HepG2 (cell line): ENCODE results near the gene PIP5K1A. TPM values are rescaled to one million over a fixed set of nuclear protein-coding genes. Genes with fewer than 3 reads are reported as not detected.

Experiments
- AGO1 ChIP-seq: fragments of 200-400 bp; formaldehyde crosslinking; IDR thresholded peaks from 2 replicates; pipeline ENCODE4 v1.6.1; 2017; ENCODE audit warnings: mild to moderate bottlenecking, low read depth, low read length, moderate library complexity; ENCODE audit not compliant: poor library complexity, severe bottlenecking
- ARNTL ChIP-seq: sonication (generic); formaldehyde crosslinking; IDR thresholded peaks from 2 replicates; pipeline ENCODE4 v1.4.0; 2020; ENCODE audit warnings: mild to moderate bottlenecking, missing genetic modification reagents
- CERS6 ChIP-seq: sonication (generic); formaldehyde crosslinking; IDR thresholded peaks from 2 replicates; pipeline ENCODE4 v1.5.0; 2020; ENCODE audit warnings: missing genetic modification reagents
- CREB3 ChIP-seq: sonication (generic); formaldehyde crosslinking; IDR thresholded peaks from 2 replicates; pipeline ENCODE4 v1.5.0; 2020; ENCODE audit warnings: missing genetic modification reagents
- FOXC1 ChIP-seq: sonication (generic); formaldehyde crosslinking; IDR thresholded peaks from 2 replicates; pipeline ENCODE4 v1.8.0; 2022; ENCODE audit warnings: mild to moderate bottlenecking, missing genetic modification reagents, borderline replicate concordance
- JUND ChIP-seq: sonication (generic); formaldehyde crosslinking; IDR thresholded peaks from 2 replicates; pipeline ENCODE4 v1.8.0; 2022; ENCODE audit warnings: mild to moderate bottlenecking, missing genetic modification reagents
- KAT8 ChIP-seq: IDR thresholded peaks from 2 replicates; pipeline ENCODE4 v1.6.1; 2016; ENCODE audit warnings: missing genetic modification reagents, missing compliant biosample characterization
- MED1 ChIP-seq: sonication (generic); formaldehyde crosslinking; IDR thresholded peaks from 2 replicates; pipeline ENCODE4 v1.4.0; 2020; ENCODE audit warnings: missing genetic modification reagents
- PREB ChIP-seq: sonication (generic); formaldehyde crosslinking; IDR thresholded peaks from 2 replicates; pipeline ENCODE4 v1.4.0; 2020; ENCODE audit warnings: missing genetic modification reagents
- RFX1 ChIP-seq: fragments of 450-650 bp; IDR thresholded peaks from 2 replicates; pipeline ENCODE4 v1.6.1; 2017
- RNF219 ChIP-seq: sonication (generic); formaldehyde crosslinking; IDR thresholded peaks from 2 replicates; pipeline ENCODE4 v1.5.0; 2020; ENCODE audit warnings: mild to moderate bottlenecking, missing genetic modification reagents
- SKIL ChIP-seq: sonication (generic); formaldehyde crosslinking; IDR thresholded peaks from 2 replicates; pipeline ENCODE4 v1.8.0; 2022; ENCODE audit warnings: missing genetic modification reagents, mild to moderate bottlenecking, moderate library complexity, borderline replicate concordance
- ZBTB21 ChIP-seq: sonication (generic); formaldehyde crosslinking; IDR thresholded peaks from 2 replicates; pipeline ENCODE4 v1.4.0; 2020; ENCODE audit warnings: missing genetic modification reagents
- ZBTB34 ChIP-seq: sonication (generic); formaldehyde crosslinking; IDR thresholded peaks from 2 replicates; pipeline ENCODE4 v1.8.0; 2022; ENCODE audit warnings: mild to moderate bottlenecking, missing genetic modification reagents
- ZBTB37 ChIP-seq: sonication (generic); formaldehyde crosslinking; IDR thresholded peaks from 2 replicates; pipeline ENCODE4 v1.4.0; 2020; ENCODE audit warnings: mild to moderate bottlenecking, missing genetic modification reagents
- ZFX ChIP-seq: sonication (generic); formaldehyde crosslinking; IDR thresholded peaks from 2 replicates; pipeline ENCODE4 v1.4.0; 2020; ENCODE audit warnings: mild to moderate bottlenecking, low read depth, missing genetic modification reagents, moderate library complexity
- ZNF333 ChIP-seq: sonication (generic); formaldehyde crosslinking; IDR thresholded peaks from 2 replicates; pipeline ENCODE4 v1.4.0; 2020; ENCODE audit warnings: mild to moderate bottlenecking, missing genetic modification reagents, borderline replicate concordance
- ZNF350 ChIP-seq: sonication (generic); formaldehyde crosslinking; IDR thresholded peaks from 2 replicates; pipeline ENCODE4 v1.4.0; 2020; ENCODE audit warnings: mild to moderate bottlenecking, low read depth, missing genetic modification reagents, borderline replicate concordance
- ZNF773 ChIP-seq: sonication (generic); formaldehyde crosslinking; IDR thresholded peaks from 2 replicates; pipeline ENCODE4 v1.4.0; 2020; ENCODE audit warnings: missing genetic modification reagents, borderline replicate concordance
- polyA plus RNA-seq, 8 experiments: library from polyadenylated mRNA; depleted of rRNA in 3 of 8; stranded (reverse) in 7 of 8; unstranded in 1 of 8; fragments of >200 nt; fragmentation: Illumina TruSeq in 4 of 8; extraction: Trizol in 4 of 8; gene quantifications; 2 replicates each; pipeline versions ENCODE4 v1.2.1 to v1.2.3, GENCODE V29; 2011 to 2016; ENCODE audit warnings: low read depth in 4 of 8, missing spikeins in 1 of 8, mixed read lengths in 1 of 8; ENCODE audit not compliant: insufficient read depth in 1 of 8
- total RNA-seq, 5 experiments: library from RNA; depleted of rRNA; stranded (reverse); fragments of >200 nt; fragmentation: Illumina TruSeq; extraction: Trizol; gene quantifications; 2 replicates each; pipeline ENCODE4 v1.2.3, GENCODE V29; 2016; ENCODE audit warnings: low read depth in 1 of 5

PIP5K1A gene
- total and polyA plus RNA-seq, 2 of the 13 experiments (the other 11 are each of a cell fraction or from before 2014, with no cell fraction given), result 45.3 to 65.1 TPM

- no peak for TF ChIP-seq CREB3
- TF ChIP-seq KAT8 (CRISPR knock-in tag), result peak; percentile 12; the same call in 1 of the 2 replicates
- no peak for TF ChIP-seq ZBTB34
- 0 out of 2 replicates have a peak, but pooled peaks have one; percentile 1 for TF ChIP-seq ZBTB37
- no peak for TF ChIP-seq FOXC1
- no peak for TF ChIP-seq RFX1
- no peak for TF ChIP-seq AGO1
- no peak for TF ChIP-seq RNF219 (CRISPR knock-in tag)
- 0 out of 2 replicates have a peak, but pooled peaks have one; percentile 6 for TF ChIP-seq ZNF350 (CRISPR knock-in tag)
- no peak for TF ChIP-seq JUND
- no peak for TF ChIP-seq ZBTB21 (CRISPR knock-in tag)
- no peak for TF ChIP-seq ARNTL
- TF ChIP-seq ZNF333 (CRISPR knock-in tag), result no peak
- TF ChIP-seq SKIL (CRISPR knock-in tag), result no peak
- TF ChIP-seq ZFX (CRISPR knock-in tag), result no peak
- no peak for TF ChIP-seq CERS6 (CRISPR knock-in tag)
- TF ChIP-seq MED1, result no peak
- no peak for TF ChIP-seq PREB (CRISPR knock-in tag)
- no peak for TF ChIP-seq ZNF773 (CRISPR knock-in tag)
Observed at GRCh38 chr1:151196292-151196800, 2.0 kb upstream of the PIP5K1A start (continued).
